Measurements from ENCODE around the gene CNTLN. TPM values are rescaled to one million over a fixed set of nuclear protein-coding genes. Genes with fewer than 3 reads are reported as not detected.
"Not testable (repeated sequence)": the region's sequence is repeated elsewhere in the genome, so short reads cannot be mapped to it uniquely, and the experiment has no call there.

Gene CNTLN
- total and polyA plus RNA-seq, 8 donors: 1.2 to 3.1 (median 2.2) TPM

DNA sequence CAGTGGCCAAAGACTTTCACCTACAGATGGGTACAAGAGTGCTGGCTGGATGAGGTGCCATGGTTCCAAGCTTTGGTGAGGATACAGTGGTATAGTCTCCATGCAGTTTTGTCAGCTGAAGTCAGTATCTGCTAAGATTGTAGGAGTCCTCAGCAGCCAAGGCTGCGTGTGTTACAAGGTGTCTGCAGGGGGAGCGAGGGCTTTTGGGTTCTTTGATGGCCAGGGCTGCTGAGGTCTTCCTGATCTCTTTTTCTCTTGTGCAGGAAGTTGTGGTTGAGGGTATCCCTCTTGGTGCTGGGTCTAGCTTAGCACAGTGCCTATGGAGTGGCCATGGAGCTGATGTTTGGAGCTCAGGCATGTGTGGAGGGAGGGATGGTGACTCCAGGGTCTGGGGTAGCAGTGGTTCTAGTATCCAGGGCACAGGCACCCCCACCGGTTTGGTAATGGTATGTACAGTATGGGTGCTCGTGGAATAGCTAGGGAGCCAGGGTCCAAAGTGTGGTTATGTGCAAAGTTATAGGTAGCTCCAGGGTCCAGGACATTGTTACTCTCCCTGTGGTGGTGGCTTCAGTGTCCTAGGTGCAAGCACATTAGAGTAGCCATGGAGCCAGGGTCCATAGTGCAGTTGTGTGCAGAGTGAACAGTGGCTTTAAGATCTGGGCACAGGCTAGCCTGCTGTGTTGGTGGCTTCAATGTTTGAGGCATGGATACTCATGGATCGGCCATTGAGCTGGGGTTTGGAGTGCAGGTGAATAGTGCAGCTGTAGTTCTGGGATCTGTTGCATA, 36.7 kb downstream of the CNTLN start:
- no peak for ATAC-seq

DNA sequence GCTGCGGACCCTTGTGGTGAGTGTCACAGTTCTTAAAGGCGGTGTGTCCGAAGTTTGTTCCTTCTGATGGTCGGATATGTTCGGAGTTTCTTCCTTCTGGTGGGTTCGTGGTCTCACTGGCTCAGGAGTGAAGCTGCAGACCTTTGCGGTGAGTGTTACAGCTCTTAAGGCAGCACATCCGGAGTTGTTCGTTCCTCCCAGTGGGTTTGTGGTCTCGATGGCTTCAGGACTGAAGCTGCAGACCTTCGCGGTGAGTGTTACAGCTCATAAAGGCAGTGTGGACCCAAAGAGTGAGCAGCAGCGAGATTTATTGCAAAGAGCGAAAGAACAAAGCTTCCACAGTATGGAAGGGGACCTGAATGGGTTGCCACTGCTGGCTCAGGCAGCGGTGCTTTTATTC, 42.7 kb downstream of the CNTLN start:
- H3K9me3 ChIP-seq; H3K4me1 ChIP-seq; ATAC-seq; H3K36me3 ChIP-seq; H3K4me3 ChIP-seq; H3K27ac ChIP-seq; FAIRE-seq; DNase-seq; H3K27me3 ChIP-seq; intact Hi-C loops (cut with DNase I): not testable (repeated sequence)
- 96 to 97% methylated on average over 15 of the region's 15 CpGs for WGBS, 2 donors

More for the DNA sequence above, 36.7 kb downstream of the CNTLN start:
- Histone ChIP-seq H3K9me3 (no peaks in the 10 kb centered on the region), H3K36me3 (no peaks in the 10 kb centered on the region), H3K27me3 (no peaks in the 10 kb centered on the region), H3K4me1 (no peaks in the 10 kb centered on the region), H3K27ac (no peak overlapping the region), H3K4me3 (no peak overlapping the region)
- WGBS, 2 donors: 95 to 97% methylated on average over 5 of the region's 5 CpGs
- FAIRE-seq (no peak), DNase-seq (no peak)
- TF ChIP-seq, protein P1, sequence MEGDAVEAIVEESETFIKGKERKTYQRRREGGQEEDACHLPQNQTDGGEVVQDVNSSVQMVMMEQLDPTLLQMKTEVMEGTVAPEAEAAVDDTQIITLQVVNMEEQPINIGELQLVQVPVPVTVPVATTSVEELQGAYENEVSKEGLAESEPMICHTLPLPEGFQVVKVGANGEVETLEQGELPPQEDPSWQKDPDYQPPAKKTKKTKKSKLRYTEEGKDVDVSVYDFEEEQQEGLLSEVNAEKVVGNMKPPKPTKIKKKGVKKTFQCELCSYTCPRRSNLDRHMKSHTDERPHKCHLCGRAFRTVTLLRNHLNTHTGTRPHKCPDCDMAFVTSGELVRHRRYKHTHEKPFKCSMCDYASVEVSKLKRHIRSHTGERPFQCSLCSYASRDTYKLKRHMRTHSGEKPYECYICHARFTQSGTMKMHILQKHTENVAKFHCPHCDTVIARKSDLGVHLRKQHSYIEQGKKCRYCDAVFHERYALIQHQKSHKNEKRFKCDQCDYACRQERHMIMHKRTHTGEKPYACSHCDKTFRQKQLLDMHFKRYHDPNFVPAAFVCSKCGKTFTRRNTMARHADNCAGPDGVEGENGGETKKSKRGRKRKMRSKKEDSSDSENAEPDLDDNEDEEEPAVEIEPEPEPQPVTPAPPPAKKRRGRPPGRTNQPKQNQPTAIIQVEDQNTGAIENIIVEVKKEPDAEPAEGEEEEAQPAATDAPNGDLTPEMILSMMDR (IDR thresholded peaks at IDR 0.05): no peak
- intact Hi-C loops (cut with DNase I): no loop called here

DNA sequence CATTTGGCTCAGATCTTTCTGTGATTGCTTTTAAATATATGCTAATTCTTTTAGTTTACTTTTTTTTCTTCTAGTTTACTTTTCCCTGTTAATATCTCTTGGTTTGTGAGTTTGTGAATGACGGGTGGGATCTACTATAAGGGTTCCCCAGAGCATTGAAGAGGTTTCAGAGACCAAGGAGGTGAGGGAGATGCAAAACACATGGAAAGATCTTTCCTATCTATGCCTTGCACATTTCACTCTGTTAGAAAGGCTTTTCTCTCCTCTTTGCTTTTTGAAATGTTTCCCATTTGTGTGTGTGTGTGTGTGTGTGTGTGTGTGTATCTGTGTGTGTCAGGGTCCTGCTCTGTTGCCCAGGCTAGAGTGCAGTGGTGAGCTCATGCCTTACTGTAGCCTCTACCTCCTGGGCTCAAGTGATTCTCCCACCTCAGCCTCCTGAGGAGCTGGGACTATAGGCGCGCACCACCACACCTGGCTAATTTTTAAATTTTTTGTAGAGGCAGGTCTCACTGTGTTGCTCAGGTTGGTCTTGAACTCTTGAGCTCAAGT, 50.7 kb downstream of the CNTLN start:
- WGBS, 2 donors: 79 to 81% methylated on average over 3 of the region's 3 CpGs
- no peak for FAIRE-seq

DNA sequence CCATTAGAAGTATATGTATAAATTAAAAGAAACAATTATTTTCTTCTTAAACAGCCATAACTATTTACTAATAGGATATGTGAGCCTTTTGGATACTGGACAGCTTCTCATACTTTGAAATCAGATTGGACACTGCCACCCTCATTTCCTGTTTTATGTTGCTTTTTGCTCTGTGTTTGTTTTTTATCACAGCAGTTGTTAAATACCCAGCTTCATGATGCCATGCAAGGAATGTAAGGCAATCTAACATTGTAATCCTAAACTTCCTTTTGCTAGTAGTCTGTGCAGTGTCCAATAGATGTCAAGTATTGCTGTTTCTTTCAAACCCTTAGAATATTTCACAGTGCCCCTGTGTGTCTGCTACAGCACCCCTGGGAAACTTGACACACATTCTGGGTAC, 56.2 kb downstream of the CNTLN start:
- no peaks in the 10 kb centered on the region for H3K36me3 ChIP-seq
- intact Hi-C loops (cut with DNase I): no loop called here
- no peaks in the 10 kb centered on the region for H3K27me3 ChIP-seq
- no peak overlapping the region for H3K27ac ChIP-seq
- DNase-seq (no peak), FAIRE-seq (no peak), ATAC-seq (no peak)
- TF ChIP-seq, protein P1 (IDR thresholded peaks at IDR 0.05): no peak
- no peaks in the 10 kb centered on the region for H3K9me3 ChIP-seq
- no peak overlapping the region for H3K4me3 ChIP-seq
- no peaks in the 10 kb centered on the region for H3K4me1 ChIP-seq

More for the DNA sequence above, 50.7 kb downstream of the CNTLN start:
- no peak for ATAC-seq
- Histone ChIP-seq H3K27me3 (no peaks in the 10 kb centered on the region), H3K9me3 (no peaks in the 10 kb centered on the region), H3K36me3 (no peaks in the 10 kb centered on the region), H3K27ac (no peak overlapping the region), H3K4me1 (no peaks in the 10 kb centered on the region), H3K4me3 (no peak overlapping the region)
- DNase-seq: no peak
- TF ChIP-seq, protein P1 (IDR thresholded peaks at IDR 0.05): no peak
- intact Hi-C loops (cut with DNase I): no loop called here

DNA sequence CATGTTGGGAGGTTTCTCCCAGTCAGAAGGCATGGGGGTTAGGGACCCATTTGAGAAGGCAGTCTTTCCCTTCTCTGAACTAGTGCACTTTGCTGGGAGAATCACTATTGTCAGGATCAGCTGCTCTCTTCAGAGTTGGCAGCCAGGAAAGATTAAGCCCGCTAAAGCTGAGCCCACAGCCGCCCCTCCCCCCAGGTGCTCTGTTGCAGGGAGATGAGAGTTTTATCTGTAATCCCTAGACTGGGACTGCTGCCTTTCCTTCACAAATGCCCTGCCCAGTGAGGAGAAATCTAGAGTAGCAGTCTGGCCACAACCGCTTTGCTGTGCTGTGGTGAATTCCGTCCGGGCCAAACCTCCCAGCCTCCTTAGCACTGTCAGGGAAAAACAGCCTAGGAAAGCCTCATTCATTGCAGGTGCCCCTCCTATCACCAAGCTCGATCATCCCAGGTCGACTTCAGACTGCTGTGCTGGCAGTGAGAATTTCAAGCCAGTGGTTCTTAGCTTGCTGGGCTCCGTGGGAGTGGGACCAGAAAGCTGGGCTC, 69.8 kb downstream of the CNTLN start:
- H3K4me1 ChIP-seq: no peaks in the 10 kb centered on the region
- intact Hi-C loops (cut with DNase I): no loop called here
- no peaks in the 10 kb centered on the region for H3K36me3 ChIP-seq
- FAIRE-seq (no peak), DNase-seq (no peak), ATAC-seq (no peak)
- no peak overlapping the region for H3K4me3 ChIP-seq
- no peaks in the 10 kb centered on the region for H3K27me3 ChIP-seq
- TF ChIP-seq, protein P1 (IDR thresholded peaks at IDR 0.05): no peak
- H3K9me3 ChIP-seq: no peaks in the 10 kb centered on the region
- no peak overlapping the region for H3K27ac ChIP-seq
- 56% methylated on average over 8 of the region's 8 CpGs for WGBS, 2 donors
